Measurements from ENCODE around the gene B3GAT2. TPM values are rescaled to one million over a fixed set of nuclear protein-coding genes. Genes with fewer than 3 reads are reported as not detected.

B3GAT2 gene
- total and polyA plus RNA-seq, 4 donors = 0.03 TPM; not detected in 3

DNA sequence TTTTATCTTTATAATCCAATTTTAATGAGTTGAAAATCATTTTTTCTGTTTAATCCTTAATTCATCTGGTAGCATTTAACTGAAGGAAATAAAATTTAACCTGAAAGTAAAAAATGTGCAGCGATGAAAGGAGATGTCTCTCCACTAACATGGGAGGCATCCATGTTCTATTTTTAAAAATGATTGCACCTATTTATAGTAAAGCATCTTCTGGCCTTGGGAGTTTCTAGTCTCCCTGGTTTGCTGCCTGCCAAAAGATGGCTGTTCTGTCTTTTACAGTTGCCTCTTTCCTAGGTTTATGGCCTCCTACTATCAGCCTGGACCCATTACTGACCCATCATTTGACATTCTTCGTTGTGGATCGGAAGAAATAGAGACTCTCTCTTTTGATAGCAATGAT lies 143.0 kb downstream of the B3GAT2 start:
- H3K36me3 ChIP-seq (ENCODE audit: control insufficient read depth in 1 of 2, insufficient read depth in 2 of 2, low read length in 1 of 2) = no peaks in the 10 kb centered on the region
- 65 to 83% methylated on average over 3 of the region's 3 CpGs for WGBS, 2 donors
- H3K27ac ChIP-seq (ENCODE audit: low read depth in 1 of 2, low read length in 2 of 2) = no peak overlapping the region
- no peaks in the 10 kb centered on the region for H3K9me3 ChIP-seq (ENCODE audit: control insufficient read depth, low read length)
- intact Hi-C loops (cut with DNase I) = no loop called here
- ATAC-seq (ENCODE audit: low FRiP score) (no peak), DNase-seq (no peak)
- H3K4me1 ChIP-seq (ENCODE audit: control insufficient read depth in 1 of 2, insufficient read depth in 2 of 2, low read length in 2 of 2) = no peaks in the 10 kb centered on the region
- H3K4me3 ChIP-seq (ENCODE audit: low read length in 2 of 2) = no peak overlapping the region
- H3K27me3 ChIP-seq (ENCODE audit: control insufficient read depth in 1 of 2, insufficient read depth in 2 of 2, low read length in 1 of 2) = no peaks in the 10 kb centered on the region

DNA sequence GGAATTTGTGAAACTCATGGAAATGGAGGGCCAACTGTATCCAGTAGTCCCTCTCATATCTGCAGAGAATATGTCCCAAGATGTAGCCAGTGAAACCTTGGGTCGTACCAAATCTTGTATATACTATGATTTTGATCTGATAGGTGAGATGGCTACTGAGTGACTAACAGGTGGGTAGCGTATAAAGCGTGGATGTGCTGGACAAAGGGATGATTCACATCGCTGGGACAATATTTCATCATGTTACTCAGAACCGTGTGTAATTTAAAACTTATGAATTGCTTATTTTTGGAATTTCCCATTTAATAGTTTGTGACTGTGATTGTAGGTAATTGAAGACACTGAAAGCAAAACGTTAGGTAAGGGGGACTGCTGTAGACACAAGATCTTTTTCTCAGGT lies 145.1 kb downstream of the B3GAT2 start:
- no peak for DNase-seq

More for the DNA sequence above, 145.1 kb downstream of the B3GAT2 start:
- no peak overlapping the region for H3K27ac ChIP-seq (ENCODE audit: low read depth in 1 of 2, low read length in 2 of 2)
- ATAC-seq (ENCODE audit: low FRiP score) = no peak
- no peaks in the 10 kb centered on the region for H3K36me3 ChIP-seq (ENCODE audit: control insufficient read depth in 1 of 2, insufficient read depth in 2 of 2, low read length in 1 of 2)
- no peak overlapping the region for H3K4me3 ChIP-seq (ENCODE audit: low read length in 2 of 2)
- no peaks in the 10 kb centered on the region for H3K9me3 ChIP-seq (ENCODE audit: control insufficient read depth, low read length)
- no peaks in the 10 kb centered on the region for H3K27me3 ChIP-seq (ENCODE audit: control insufficient read depth in 1 of 2, insufficient read depth in 2 of 2, low read length in 1 of 2)
- intact Hi-C loops (cut with DNase I) = no loop called here
- H3K4me1 ChIP-seq (ENCODE audit: control insufficient read depth in 1 of 2, insufficient read depth in 2 of 2, low read length in 2 of 2) = no peaks in the 10 kb centered on the region
- WGBS, 2 donors = 92 to 94% methylated on average over 6 of the region's 6 CpGs

All from aorta (tissue), 5 donors.